ENCODE results near the gene FGGY. TPM values are rescaled to one million over a fixed set of nuclear protein-coding genes. Genes with fewer than 3 reads are reported as not detected.

FGGY gene
- total RNA-seq, 1 experiment from 2014 or later, result 12.0 TPM

DNA sequence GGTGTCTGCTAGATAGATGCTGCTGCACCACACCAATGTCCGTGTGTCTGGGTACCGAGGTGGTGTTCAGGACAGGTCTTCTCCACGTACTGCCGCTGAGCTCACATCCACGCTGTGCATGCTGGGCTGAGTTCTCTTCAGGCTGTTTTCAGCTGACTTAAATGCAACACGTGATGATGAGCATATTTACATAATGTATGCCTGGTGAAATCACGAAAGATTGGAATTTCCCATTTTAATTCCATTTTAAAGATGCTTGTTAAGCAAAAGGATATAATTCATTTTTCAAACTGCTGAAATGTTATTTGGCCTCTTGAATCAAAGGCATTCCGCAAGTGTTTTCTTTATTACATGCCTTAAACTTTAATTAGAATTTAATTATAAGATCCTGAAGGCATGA, 107.9 kb downstream of the FGGY start (continued):
- TF ChIP-seq ZNF263 (CRISPR knock-in tag; IDR thresholded peaks at IDR 0.05; ENCODE audit: low read depth), result no peak
- TF ChIP-seq, protein P1, sequence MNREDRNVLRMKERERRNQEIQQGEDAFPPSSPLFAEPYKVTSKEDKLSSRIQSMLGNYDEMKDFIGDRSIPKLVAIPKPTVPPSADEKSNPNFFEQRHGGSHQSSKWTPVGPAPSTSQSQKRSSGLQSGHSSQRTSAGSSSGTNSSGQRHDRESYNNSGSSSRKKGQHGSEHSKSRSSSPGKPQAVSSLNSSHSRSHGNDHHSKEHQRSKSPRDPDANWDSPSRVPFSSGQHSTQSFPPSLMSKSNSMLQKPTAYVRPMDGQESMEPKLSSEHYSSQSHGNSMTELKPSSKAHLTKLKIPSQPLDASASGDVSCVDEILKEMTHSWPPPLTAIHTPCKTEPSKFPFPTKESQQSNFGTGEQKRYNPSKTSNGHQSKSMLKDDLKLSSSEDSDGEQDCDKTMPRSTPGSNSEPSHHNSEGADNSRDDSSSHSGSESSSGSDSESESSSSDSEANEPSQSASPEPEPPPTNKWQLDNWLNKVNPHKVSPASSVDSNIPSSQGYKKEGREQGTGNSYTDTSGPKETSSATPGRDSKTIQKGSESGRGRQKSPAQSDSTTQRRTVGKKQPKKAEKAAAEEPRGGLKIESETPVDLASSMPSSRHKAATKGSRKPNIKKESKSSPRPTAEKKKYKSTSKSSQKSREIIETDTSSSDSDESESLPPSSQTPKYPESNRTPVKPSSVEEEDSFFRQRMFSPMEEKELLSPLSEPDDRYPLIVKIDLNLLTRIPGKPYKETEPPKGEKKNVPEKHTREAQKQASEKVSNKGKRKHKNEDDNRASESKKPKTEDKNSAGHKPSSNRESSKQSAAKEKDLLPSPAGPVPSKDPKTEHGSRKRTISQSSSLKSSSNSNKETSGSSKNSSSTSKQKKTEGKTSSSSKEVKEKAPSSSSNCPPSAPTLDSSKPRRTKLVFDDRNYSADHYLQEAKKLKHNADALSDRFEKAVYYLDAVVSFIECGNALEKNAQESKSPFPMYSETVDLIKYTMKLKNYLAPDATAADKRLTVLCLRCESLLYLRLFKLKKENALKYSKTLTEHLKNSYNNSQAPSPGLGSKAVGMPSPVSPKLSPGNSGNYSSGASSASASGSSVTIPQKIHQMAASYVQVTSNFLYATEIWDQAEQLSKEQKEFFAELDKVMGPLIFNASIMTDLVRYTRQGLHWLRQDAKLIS (CRISPR knock-in tag; IDR thresholded peaks at IDR 0.05; ENCODE audit: borderline replicate concordance), result no peak
- no peak for TF ChIP-seq GTF2I (CRISPR knock-in tag; conservative IDR thresholded peaks at IDR 0.05)
- TF ChIP-seq, protein P2, sequence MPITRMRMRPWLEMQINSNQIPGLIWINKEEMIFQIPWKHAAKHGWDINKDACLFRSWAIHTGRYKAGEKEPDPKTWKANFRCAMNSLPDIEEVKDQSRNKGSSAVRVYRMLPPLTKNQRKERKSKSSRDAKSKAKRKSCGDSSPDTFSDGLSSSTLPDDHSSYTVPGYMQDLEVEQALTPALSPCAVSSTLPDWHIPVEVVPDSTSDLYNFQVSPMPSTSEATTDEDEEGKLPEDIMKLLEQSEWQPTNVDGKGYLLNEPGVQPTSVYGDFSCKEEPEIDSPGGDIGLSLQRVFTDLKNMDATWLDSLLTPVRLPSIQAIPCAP (CRISPR knock-in tag; IDR thresholded peaks at IDR 0.05), result no peak
- no peak for TF ChIP-seq TP53 (CRISPR knock-in tag; IDR thresholded peaks at IDR 0.05)
- TF ChIP-seq, protein P3, sequence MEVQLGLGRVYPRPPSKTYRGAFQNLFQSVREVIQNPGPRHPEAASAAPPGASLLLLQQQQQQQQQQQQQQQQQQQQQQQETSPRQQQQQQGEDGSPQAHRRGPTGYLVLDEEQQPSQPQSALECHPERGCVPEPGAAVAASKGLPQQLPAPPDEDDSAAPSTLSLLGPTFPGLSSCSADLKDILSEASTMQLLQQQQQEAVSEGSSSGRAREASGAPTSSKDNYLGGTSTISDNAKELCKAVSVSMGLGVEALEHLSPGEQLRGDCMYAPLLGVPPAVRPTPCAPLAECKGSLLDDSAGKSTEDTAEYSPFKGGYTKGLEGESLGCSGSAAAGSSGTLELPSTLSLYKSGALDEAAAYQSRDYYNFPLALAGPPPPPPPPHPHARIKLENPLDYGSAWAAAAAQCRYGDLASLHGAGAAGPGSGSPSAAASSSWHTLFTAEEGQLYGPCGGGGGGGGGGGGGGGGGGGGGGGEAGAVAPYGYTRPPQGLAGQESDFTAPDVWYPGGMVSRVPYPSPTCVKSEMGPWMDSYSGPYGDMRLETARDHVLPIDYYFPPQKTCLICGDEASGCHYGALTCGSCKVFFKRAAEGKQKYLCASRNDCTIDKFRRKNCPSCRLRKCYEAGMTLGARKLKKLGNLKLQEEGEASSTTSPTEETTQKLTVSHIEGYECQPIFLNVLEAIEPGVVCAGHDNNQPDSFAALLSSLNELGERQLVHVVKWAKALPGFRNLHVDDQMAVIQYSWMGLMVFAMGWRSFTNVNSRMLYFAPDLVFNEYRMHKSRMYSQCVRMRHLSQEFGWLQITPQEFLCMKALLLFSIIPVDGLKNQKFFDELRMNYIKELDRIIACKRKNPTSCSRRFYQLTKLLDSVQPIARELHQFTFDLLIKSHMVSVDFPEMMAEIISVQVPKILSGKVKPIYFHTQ (CRISPR knock-in tag; IDR thresholded peaks at IDR 0.05), result no peak

DNA sequence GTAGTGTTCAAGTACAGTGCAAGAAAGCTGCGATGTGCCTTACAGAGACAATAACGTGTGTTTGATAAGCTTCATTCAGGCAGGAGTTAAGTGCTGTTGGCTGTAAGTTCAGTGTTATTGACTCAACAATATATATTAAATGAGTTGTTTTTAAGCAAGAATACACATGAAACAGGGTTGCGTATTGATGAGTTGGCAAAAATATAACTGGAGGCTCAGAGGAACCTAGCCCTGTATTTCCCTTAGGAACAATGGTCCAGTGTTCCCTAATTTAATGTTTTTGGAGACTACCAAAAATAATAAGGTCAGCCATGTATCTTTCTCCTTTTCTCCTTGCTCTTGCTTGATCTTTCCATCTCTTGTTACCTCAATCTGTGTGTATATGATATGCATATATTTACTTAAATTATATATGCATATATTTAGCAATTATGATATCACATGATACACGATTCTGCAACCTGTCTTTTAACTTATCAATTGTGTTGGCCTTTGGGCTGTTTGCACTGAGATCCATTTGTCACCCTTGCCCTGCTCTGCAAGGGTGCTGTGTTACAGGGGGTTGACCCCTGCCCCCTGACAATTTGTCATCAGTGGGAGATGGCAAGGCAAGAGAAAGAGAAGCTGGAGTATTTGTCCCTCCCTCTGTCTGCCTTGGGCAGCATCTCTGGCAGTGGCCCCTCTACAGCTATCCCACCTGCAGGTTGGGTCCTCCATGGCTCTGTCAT, 109.7 kb downstream of the FGGY start:
- H3K4me3 Mint-ChIP-seq, result no peak overlapping the region
- DNase-seq (ENCODE audit: low spot score) (no peak), ATAC-seq (no peak; the same call in 1 of the 2 replicates)
- POLR2A ChIA-PET, result no interaction called here
- no peaks in the 10 kb centered on the region for H3K27me3 Mint-ChIP-seq (ENCODE audit: low read depth)
- H3K36me3 Mint-ChIP-seq, result peaks cover 3% of the 10 kb centered on the region; the same call in 1 of the 2 replicates
- TF ChIP-seq GRHL2 (CRISPR knock-in tag; IDR thresholded peaks at IDR 0.05; ENCODE audit: insufficient replicate concordance, severe bottlenecking), result no peak
- no peak for TF ChIP-seq CBFB (CRISPR knock-in tag; IDR thresholded peaks at IDR 0.05; ENCODE audit: low read depth)
- no peak for TF ChIP-seq NFE2L1 (CRISPR knock-in tag; IDR thresholded peaks at IDR 0.05)
- no peak for TF ChIP-seq IRF2 (CRISPR knock-in tag; IDR thresholded peaks at IDR 0.05; ENCODE audit: borderline replicate concordance, low read depth)
- TF ChIP-seq, protein P4, sequence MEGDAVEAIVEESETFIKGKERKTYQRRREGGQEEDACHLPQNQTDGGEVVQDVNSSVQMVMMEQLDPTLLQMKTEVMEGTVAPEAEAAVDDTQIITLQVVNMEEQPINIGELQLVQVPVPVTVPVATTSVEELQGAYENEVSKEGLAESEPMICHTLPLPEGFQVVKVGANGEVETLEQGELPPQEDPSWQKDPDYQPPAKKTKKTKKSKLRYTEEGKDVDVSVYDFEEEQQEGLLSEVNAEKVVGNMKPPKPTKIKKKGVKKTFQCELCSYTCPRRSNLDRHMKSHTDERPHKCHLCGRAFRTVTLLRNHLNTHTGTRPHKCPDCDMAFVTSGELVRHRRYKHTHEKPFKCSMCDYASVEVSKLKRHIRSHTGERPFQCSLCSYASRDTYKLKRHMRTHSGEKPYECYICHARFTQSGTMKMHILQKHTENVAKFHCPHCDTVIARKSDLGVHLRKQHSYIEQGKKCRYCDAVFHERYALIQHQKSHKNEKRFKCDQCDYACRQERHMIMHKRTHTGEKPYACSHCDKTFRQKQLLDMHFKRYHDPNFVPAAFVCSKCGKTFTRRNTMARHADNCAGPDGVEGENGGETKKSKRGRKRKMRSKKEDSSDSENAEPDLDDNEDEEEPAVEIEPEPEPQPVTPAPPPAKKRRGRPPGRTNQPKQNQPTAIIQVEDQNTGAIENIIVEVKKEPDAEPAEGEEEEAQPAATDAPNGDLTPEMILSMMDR (IDR thresholded peaks at IDR 0.05), result no peak
- TF ChIP-seq, protein P5, sequence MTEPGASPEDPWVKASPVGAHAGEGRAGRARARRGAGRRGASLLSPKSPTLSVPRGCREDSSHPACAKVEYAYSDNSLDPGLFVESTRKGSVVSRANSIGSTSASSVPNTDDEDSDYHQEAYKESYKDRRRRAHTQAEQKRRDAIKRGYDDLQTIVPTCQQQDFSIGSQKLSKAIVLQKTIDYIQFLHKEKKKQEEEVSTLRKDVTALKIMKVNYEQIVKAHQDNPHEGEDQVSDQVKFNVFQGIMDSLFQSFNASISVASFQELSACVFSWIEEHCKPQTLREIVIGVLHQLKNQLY (CRISPR knock-in tag; IDR thresholded peaks at IDR 0.05), result no peak
- no peak overlapping the region for H3K27ac Mint-ChIP-seq
- peaks cover 4% of the 10 kb centered on the region for H3K9me3 Mint-ChIP-seq
- CTCF ChIA-PET, result no interaction called here
- peaks cover 19% of the 10 kb centered on the region for H3K4me1 Mint-ChIP-seq

Measured in WTC11 (cell line).